EL (cell line): Measurements from ENCODE around the gene PSORS1C1.

ENCODE experiments used
- DNase-seq: peaks from one replicate; pipeline ENCODE4 v3.0.0-alpha.2; 2016

The PSORS1C1 gene

DNA sequence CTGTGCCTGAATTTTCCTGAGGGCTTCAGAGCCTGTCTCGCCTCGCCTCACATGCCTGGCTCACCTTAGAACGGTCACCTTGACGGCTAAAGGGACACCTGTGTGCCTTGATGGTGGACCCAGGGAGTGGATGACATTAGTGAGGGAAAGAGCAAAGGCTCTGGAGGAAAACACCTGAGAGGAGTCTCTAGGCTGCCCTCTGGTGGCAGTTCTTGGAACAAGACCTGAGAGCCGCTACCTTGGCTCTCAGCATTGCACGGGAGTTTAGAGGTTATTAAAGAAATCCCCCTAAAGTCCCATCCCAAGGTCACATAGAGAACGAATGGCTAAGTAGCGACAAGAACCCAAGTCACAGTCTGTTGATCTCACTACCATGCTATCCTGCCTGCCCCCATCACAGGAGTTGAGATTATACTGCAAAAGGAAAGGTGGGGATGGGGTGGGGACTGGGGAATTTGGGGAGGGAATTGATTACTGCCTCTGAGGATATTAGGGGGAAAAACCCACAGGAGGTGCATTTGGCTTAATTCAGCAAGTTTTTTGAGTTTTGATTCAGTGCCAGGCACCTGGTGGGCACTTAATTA lies 13.6 kb downstream of the PSORS1C1 start:
- peak; percentile 48 for DNase-seq

DNA sequence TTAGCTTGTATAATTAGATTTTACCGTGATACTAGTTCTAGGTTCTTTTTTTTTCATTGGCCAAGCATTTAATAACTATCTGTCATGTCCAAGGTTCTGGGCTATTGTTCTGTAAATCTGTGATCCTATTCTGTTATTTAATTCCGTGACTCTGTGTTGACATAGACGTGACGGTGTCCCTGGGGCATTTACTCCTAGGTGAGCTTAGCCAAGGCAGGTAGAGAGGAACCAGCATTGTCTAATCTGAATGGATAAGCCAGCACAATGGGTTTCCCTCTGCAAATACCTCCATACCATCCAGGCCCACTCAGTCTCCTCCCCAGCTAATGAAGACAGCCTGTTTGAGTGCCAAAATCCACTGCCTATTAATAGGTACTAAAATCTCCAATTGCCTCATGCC lies 14.5 kb downstream of the PSORS1C1 start:
- DNase-seq = no peak

DNA sequence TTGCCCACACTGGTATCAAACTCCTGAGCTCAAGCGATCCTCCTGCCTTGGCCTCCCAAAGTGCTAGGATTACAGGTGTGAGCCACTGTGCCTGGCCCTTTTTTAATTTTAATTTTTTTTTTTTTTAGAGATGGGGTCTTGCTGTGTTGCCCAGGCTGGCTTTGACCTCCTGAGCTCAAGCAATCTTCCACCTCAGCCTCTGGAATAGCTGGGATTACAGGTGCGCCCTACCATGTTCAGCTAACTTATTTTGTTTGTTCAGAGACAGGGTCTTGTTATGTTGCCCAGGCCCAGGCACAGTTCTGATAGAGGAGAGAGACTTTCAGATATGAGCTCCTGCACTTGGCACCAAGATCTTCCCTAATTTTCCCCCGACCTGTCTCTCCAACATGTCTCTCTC lies 16.2 kb downstream of the PSORS1C1 start:
- DNase-seq = no peak

DNA sequence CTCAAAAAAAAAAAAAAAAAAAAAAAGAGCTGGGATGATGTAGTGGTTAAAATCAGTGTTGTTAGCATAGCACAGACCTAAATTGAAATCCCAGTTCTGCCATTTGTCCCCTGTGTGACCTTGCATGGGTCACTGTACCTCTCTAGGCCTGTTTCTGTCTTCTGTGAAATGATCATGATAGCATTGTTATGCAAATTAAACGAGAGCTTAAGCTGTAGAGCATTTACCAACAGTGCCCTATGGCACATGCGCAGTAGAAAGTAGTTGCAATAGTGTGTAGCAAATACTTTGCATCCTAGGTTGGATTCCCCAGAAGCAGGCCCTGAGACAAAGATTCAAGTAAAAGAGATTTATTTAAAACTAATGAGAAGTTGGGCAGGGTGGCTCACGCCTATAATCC lies 17.0 kb downstream of the PSORS1C1 start:
- no peak for DNase-seq

DNA sequence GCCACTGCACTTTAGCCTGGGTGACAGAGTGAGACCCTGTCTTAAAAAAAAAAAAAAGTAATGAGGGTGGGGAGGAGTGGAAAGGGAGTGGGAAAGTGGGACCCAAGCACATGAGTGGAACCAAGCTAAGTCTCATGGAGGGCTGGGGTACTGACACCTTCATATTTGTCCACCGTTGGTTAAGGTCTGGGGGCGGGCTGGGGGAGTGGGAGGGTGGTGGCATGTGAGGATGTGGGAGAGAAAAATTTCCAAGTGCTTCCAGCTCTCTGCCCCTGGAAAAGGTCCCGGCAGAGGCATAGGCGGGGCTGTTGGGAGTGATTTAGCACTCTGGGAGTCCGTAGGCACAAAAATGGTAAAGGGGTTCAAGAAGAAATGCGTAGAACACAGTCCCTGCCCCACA lies 18.2 kb downstream of the PSORS1C1 start:
- DNase-seq = no peak

DNA sequence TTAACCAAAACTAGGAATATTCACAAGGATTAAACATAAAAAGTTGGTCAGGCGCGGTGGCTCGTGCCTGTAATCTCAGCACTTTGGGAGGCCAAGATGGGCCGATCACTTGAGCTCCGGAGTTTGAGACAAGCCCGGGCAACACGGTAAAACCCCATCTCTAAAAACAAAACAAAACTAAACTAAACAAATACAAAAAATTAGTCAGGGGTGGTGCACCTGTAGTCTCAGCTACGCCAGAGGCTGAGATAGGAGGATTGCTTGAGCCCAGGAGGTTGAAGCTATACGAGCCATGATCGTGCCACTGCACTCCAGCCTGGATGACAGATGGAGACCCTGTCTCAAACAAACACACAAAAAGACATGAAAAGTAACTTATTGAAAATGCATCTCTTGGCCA lies 21.1 kb downstream of the PSORS1C1 start:
- no peak for DNase-seq

DNA sequence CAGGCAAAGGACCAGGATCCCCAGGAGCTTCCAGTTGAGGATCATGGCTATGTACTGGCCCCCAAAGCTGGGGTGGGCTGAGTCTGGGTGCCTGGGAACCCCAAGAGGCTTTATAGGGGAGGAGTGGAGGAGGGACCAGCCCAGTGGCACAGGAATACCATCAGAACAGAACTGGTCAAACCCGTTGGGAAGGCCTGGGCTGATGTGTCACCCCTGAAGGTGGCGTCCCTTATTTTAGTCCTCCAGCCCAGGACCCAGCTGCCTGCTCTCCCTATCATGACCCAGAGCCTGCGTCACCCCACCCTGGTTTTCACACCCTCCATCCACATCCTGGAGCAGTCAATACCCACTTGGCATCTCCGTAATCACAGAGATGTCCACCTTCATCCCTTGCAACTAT lies 24.4 kb downstream of the PSORS1C1 start, which contains the start of gene PSORS1C2:
Gene PSORS1C2, minus strand, starts transcription at position 85 of the 400 bp plus-strand sequence. Its CDS starts 40 bp downstream, at position 45.
- DNase-seq = no peak

DNA sequence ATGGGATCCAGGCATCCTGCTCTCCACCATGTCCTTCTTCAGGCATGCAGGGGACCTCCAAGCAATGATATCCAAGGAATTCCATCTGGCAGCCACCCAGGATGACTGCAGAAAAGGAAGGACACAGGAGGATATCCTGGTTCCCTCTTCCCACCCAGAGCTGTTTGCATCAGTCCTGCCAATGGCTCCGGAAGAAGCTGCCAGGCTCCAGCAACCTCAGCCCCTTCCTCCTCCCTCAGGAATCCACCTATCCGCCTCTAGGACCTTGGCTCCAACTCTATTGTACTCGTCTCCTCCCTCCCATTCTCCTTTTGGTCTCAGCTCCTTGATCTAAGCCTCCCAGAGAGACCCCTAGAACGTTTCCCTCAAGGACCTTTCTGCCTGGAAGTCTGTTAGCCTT lies 25.0 kb downstream of the PSORS1C1 start:
- DNase-seq = peak; percentile 78

DNA sequence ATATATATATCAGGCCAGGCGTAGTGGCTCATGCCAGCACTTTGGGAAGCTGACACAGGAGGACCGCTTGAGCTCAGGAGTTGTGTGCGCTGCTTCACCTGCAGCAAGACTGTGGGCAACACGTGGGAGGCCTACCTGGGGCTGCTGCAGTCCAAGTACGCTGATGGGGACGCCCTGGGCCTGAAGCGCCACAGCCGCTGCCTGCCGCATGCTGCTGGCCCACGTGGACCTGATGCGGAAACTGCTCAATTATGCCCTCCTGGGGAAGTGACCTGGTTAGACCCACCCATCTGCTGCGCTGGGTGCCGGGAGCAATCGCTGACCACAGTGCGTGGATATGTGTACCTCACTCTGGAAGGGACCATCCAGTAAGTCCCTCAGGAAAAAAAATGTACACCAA lies 26.0 kb downstream of the PSORS1C1 start:
- DNase-seq = no peak

DNA sequence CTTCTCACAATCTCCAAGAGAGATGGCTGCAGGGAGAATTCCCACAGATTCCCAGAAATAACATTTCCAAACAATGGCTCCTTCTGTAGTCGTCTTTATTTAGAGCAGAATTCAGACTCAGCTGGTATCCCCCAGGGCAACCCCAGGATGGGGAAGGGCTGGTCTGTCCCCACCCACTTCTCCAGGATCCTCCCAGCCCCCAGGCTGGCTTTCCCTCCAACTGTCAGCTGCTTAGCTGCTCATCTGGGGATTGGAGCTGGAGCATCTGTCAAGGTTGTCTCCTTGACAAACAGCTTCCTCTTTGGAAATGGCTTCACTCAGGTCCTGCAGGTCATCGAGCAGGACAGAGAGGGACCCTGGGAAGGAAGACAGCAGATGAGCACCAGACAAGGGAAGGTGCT lies 27.8 kb downstream of the PSORS1C1 start:
- DNase-seq = no peak

DNA sequence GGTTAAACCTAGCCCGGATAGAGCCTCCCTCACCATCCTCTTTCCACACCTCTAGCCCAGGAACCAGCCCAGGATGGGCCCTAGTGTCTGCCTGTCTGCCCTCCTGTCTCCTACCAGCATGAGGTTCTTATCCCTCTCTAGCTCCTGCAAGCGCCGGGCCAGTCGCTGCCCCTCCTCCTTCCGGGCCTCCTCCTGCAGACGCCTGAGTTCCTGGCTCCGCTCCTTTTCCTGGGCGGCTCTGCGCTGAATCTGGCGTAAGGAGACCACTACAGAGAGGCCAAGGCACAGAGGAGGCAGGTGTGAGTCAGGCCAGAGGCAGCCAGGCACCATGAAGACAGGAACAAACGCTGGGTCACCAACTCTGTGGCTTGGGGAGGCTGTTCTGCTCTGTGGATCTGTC lies 28.5 kb downstream of the PSORS1C1 start:
- peak; percentile 91 for DNase-seq

DNA sequence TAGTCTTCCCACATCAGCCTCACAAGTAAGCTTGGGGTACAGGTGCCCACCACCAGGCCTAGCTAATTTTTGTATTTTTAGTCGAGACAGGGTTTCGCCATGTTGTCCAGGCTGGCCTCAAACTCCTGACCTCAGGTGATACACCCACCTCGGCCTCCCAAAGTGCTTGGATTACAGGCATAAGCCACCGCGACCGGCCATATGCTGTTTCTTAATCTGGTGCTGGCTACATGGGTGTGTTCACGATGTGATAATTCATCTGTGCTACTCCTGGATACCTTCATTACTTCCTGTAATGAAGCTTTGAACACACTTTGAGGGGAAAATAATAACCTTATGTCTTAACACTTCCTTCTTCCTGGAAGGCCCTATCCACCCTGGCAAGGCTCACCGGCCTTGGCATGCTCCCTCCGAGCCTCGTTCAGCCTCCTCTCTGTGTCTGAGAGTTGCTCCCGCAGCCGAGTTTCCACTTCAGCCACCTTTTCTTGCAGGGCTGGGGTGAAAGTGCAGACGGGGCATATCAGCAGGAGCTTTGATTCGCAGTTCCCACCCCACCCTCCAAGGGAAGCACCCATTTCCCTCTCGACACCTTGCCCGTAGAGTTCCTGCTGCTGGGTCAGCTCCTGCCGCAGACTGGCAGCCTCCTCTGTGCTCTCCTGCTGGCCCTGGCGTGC lies 29.8 kb downstream of the PSORS1C1 start:
- no peak for DNase-seq

DNA sequence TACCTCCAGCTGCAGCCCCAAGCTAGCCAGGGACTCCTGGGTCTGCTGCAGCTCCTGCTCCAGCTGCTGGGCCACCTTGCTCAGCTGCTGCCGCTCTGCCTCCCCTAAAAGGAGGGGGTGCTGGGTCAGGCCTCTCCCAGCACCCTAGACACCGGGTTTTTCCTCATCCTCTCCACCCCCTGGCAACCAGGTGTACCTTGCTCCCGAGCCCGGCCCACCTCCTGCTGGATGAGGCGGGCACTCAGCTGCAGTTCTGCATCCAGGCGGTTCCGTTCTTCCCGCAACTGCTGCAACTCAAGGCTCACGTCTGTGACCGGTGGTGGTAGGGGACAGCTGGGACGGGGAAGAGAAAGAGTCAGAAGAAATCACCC lies 30.4 kb downstream of the PSORS1C1 start:
- DNase-seq = no peak

DNA sequence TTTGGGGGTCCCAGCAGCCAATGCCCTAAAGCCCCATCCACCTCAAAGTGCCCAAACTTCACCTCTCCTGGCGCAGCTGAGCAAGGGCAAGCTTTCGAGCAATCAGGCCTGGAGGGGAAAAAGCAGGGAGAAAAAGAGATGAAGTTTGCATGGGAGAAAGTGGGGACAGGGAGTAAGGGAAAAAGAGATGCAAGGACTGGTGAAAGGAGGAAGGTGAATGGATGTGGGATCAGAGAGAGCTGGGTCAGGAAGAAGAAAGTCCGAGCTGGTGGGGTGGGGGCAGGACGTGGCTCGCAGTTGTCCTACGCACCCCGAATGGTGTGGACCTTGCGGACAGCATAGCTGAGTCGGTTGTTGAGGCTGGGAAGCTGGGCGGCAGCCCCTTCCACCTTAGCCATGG lies 30.8 kb downstream of the PSORS1C1 start:
- no peak for DNase-seq

DNA sequence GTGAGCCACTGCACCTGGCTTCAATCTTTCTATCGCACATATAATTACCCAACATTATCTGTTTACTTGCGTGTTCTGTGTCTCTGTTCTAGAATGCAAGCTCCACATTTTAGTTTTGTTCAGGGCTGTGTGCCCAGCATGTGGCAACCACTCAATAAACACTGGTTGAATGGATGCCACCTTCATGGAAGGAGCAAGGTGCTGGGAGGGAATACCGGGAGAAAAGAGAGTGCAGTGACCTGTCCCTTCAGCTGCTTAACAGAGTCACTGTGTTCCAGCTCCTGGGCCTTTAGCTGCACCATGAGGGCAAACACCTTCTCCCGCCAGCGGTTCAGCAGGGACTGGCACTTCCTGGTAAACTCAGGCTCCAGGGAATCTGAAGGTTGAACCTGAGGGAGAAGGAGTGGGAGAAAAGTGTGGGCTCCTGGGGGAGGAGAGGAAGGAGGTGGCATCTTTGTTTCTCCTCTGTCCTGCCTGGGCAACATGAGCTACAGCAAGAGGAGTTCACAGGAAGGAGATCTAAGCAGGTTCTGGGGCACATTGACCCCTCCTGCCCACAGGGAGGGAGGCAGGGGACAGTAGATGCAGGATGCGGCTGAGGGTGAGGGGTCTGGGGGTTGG lies 35.3 kb downstream of the PSORS1C1 start:
- DNase-seq = no peak

DNA sequence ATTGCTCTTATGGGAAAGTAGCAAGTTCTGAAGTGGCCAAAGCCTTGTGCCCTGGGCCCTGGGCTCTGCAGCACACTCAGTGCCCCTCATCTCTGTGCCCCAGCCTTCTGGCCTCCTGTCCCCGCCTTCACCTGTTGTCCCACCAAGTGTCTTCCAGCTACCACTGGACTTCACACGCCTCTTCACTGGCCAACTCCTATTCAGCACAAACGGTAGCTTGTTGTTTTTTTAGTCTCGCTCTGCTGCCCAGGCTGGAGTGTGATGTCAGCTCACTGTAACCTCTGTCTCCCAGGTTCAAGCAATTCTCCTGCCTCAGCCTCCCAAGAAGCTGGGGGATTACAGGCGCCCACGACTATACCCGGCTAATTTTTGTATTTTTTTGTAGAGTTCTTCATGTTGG lies 38.2 kb downstream of the PSORS1C1 start:
- no peak for DNase-seq

DNA sequence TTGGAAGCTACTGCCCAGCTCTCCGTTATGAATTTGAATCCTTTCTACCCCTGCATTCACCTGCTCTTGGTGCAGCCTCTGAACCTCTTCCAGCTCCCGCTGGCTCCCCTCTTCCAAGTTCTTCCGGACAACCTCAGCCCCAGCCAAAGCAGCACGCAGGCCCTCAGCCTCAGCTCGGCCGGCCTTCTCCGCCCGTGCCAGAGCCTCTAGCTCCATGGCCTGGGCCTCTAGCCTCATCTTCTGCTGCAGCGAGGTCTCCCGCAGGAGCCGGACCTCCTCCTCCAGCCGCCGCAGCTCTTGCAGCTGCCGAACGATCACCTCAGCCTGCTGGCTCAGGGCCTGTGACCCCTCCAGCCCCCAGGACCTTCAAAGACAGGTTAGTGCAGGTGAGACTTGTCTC lies 39.8 kb downstream of the PSORS1C1 start:
- DNase-seq = no peak

DNA sequence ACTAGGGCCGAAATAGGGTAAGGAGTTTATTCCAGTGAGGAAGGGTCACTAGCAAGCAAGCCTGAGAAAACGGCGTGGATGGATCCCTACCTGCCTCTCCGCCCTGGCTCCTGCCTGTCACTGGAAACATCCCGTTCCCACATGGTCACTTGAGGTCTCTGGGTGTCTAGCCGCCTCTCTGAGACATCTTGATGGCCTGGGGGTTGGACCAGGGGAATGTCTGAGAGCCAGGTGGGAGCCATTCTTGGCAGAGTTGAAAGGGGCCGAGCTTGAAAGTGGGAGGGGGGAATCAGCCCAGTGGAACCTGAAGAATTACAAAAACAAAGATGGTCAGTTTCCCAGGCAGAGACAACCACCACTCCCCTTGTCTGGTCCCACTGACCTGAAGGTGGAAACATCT lies 42.0 kb downstream of the PSORS1C1 start:
- no peak for DNase-seq

DNA sequence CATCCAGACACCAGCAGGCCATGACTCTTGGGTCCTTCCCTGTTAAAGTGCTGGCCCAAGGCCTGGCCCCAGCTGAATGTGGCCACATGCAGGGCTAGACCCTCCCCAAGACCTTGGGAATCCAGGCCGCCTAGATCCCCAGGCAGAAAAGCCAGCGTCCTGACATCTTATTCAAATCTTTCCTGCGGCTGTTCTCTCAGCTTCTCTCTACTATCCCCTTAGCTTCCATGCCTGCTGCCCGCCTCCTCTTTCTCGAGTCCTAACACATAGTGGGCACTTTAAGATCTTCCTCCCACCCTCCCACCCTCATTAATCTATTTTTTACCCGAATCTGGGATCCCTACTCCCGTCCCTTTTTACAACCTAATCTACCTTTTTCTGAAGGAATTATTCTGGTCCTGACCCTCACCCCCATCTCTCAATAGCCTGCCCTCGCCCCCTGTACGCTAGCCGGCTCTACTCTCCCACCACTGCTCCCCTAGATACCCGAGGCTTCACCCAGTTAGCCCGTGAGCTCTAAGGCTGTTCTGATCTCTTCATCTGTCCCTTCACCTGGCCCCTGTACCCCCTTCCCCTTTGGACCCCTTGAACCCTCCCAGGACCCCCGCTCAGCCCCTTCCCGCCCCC lies 43.0 kb downstream of the PSORS1C1 start, which contains the start of gene CCHCR1:
Gene CCHCR1, minus strand, starts transcription at position 290 of the 627 bp plus-strand sequence. Its CDS starts 202 bp downstream, at position 88.
- no peak for DNase-seq

DNA sequence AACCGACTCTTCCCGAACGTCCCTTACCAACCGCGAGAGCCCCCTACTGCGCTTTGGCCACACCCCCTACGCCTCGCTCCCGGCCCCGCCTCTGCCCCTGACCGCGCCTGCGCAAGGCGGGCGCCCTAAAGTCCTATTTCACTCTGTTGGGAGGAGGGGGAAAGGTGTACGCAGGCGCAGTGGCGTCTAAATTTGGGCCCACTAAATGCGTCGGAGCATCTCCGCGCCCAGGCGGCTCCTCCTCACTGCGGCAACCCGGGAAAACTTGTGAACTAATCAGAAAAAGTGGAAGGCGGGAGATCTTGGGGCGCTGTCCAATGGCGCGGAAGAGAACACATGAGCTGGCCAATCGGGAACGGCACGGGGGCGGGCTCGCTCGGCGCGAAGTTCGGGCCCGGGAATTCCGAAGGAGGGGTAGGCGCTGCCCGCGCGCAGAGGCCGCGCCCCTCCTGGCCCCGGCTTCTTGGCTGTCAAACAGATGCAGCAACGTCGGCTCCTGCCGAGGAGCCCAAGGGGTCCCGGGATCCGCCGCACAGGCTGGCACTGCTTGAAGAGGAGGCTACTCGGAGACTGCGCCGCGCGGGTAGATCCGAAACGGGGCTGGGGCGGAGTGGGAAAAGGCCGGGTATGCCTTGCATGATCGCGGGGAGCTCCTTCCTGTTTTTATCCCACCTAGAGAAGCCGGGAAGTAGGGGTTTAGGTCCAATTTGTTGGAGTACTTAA lies 43.7 kb downstream of the PSORS1C1 start, which contains the start of gene TCF19:
Gene TCF19, plus strand, starts transcription at position 450 of the 723 bp plus-strand sequence. CDS start 881 bp downstream, outside the sequence.
- DNase-seq = peak; percentile 100

DNA sequence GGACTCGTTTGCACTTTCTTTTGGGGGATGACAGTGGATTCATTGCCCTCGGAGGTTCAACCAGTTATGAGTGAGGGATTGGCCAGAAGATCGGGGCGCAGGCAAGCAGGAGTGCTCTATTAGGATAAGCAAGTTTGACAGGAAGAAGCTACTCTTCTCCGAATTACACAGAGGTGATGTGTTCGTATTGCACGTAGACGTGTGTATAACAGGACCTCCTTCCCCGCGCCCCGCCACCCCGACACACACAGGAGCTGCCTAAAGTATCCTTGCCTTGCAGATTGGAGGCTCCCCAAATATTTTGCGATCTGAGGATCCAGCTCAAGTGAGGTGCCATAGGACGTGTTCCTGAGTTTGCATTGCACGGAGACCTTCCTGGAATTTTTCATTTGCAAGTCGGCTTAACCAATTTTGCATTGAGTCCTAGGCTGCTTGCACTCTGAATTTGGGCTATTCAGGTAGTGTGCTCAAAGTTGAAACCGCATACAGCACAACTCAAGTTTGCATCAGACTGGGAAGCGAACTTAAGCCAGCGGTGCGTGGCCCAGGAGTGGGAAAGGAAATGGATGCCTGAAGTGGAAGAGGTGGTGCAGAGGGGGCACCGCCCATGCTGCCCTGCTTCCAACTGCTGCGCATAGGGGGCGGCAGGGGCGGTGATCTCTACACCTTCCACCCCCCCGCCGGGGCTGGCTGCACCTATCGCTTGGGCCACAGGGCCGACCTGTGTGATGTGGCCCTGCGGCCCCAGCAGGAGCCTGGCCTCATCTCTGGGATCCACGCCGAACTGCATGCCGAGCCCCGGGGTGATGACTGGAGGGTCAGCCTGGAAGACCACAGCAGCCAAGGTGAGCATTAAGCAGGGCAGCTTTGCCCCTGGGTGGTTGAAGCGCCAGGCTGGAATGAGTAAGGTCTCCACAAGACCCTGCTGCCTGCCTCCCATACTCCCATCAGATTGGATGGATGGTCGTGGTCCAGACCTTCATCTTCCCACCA lies 44.6 kb downstream of the PSORS1C1 start:
- peak; percentile 50 for DNase-seq
